ENCODE measurements around the gene LRRC57.

The LRRC57 gene

GRCh38 chr15:42490671-42491538 lies 57.7 kb downstream of the LRRC57 start, which contains the start of gene ZNF106:
TSS of gene ZNF106 (minus strand) at chr15:42491141. CDS start at chr15:42472289, 18,852 bp downstream.
- DNase-seq (ENCODE audit: low read depth), result peak; percentile 85

DNA sequence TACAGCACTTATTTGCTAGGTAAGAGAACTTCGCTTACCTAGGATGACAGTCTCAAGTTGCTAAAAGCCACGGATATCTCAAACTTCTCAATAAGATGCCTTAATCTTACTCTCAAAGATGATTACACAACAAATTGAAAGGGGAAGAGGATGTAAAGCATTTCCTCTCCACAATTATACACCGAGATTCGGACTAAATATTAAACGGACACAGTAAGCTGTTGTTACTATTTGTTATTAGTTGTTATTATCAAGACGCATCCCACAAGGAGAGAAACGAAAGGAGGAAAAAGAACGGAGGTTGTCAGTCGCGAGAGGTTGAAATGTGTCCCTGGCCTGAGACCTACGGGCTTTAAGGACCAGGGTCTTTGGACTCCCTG lies 58.3 kb downstream of the LRRC57 start:
- DNase-seq (ENCODE audit: low read depth), result no peak

Measured in stromal cell of bone marrow (primary cell).